ENCODE measurements around the gene CAMKMT.

Gene CAMKMT

DNA sequence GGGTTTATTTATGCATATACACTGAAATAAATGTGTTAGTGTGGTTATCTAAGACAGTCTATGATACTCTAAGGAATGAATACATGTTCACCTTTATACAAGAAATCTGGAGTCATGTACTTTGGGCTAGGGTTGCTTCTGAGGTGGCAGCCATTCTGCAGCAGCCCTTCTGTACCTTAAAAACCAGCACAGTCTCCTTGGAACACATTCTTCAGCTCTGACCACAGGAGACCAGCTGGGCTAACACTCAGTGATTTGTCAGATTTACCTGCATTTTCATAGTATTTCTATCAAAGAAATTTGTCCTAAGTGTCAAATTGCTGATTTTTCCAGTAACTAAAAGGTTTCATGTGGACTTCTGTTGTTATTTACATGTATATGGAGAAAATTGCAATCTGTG lies 167.7 kb downstream of the CAMKMT start:
- ChIA-PET CTCF (interaction anchor here (1.0 kb wide), 1 partner anchor 50 kb away, joined by 3 read pairs; no protein-coding TSS in a partner anchor), POLR2A (ENCODE audit: low non-redundant PET) (no interaction called here)
- no peak for DNase-seq (ENCODE audit: low spot score)
- H3K27ac ChIP-seq: no peak overlapping the region
- no peak for TF ChIP-seq CTCF (conservative IDR thresholded peaks at IDR 0.05; ENCODE audit: low read depth)

DNA sequence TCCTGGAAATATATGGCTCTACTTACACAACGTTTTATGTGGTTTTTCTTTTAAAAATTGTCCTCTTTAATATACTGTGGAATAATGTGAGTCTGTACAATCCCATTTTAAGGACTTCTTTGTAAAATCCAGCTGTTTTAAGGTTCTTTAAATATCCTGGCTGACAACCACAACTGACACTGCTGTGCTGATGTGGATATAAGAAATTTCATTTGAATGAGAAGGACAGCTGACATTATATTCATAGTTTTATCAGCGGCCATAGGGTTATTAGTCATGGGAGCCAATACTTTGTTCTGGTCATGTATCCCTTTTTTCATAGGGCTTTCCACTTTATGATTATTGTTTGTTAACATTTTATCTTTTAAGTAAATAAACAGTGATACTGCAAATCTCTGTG lies 169.5 kb downstream of the CAMKMT start:
- no peak overlapping the region for H3K27ac ChIP-seq
- POLR2A ChIA-PET (ENCODE audit: low non-redundant PET): no interaction called here
- CTCF ChIA-PET: no interaction called here
- no peak for DNase-seq (ENCODE audit: low spot score)
- no peak for TF ChIP-seq CTCF (conservative IDR thresholded peaks at IDR 0.05; ENCODE audit: low read depth)

GRCh38 chr2:44532031-44532430 lies 170.3 kb downstream of the CAMKMT start:
- ChIA-PET POLR2A (ENCODE audit: low non-redundant PET) (no interaction called here), CTCF (interaction anchor here (0.7 kb wide), 1 partner anchor 695 kb away, joined by 6 read pairs; no protein-coding TSS in a partner anchor)
- no peak for DNase-seq (ENCODE audit: low spot score)
- TF ChIP-seq CTCF (conservative IDR thresholded peaks at IDR 0.05; ENCODE audit: low read depth): no peak
- H3K27ac ChIP-seq: no peak overlapping the region

- CTCF ChIA-PET: interaction anchor here (1.0 kb wide), 1 partner anchor 54 kb away, joined by 3 read pairs; no protein-coding TSS in a partner anchor
- no peak for DNase-seq (ENCODE audit: low spot score)
- no peak for TF ChIP-seq CTCF (conservative IDR thresholded peaks at IDR 0.05; ENCODE audit: low read depth)
- POLR2A ChIA-PET (ENCODE audit: low non-redundant PET): no interaction called here
- no peak overlapping the region for H3K27ac ChIP-seq
Observed at GRCh38 chr2:44533508-44533907, 171.8 kb downstream of the CAMKMT start.

GRCh38 chr2:44535376-44535775 lies 173.6 kb downstream of the CAMKMT start:
- ChIA-PET POLR2A (ENCODE audit: low non-redundant PET) (no interaction called here), CTCF (interaction anchor here (0.6 kb wide), 1 partner anchor 9 kb away, joined by 4 read pairs; no protein-coding TSS in a partner anchor)
- DNase-seq (ENCODE audit: low spot score): no peak
- no peak for TF ChIP-seq CTCF (conservative IDR thresholded peaks at IDR 0.05; ENCODE audit: low read depth)
- no peak overlapping the region for H3K27ac ChIP-seq

- POLR2A ChIA-PET (ENCODE audit: low non-redundant PET): no interaction called here
- DNase-seq (ENCODE audit: low spot score): no peak
- no peak overlapping the region for H3K27ac ChIP-seq
- CTCF ChIA-PET: no interaction called here
- TF ChIP-seq CTCF (conservative IDR thresholded peaks at IDR 0.05; ENCODE audit: low read depth): no peak
Observed at GRCh38 chr2:44537264-44537663, 175.5 kb downstream of the CAMKMT start.

- CTCF ChIA-PET: no interaction called here
- DNase-seq (ENCODE audit: low spot score): no peak
- POLR2A ChIA-PET (ENCODE audit: low non-redundant PET): no interaction called here
- no peak overlapping the region for H3K27ac ChIP-seq
- no peak for TF ChIP-seq CTCF (conservative IDR thresholded peaks at IDR 0.05; ENCODE audit: low read depth)
Observed at GRCh38 chr2:44542520-44542919, 180.8 kb downstream of the CAMKMT start.

Data from RWPE1 (cell line).